GM19351 (cell line): ENCODE results near the gene PDPK1.
"Not testable (repeated sequence)": the region's sequence is repeated elsewhere in the genome, so short reads cannot be mapped to it uniquely, and the experiment has no call there.

Experiments
- ATAC-seq: cut with Tn5 transposase; IDR thresholded peaks from one replicate; pipeline ENCODE4 v1.9.1; 2021; ENCODE audit warnings: mild to moderate bottlenecking, moderate library complexity; ENCODE audit not compliant: unreplicated experiment

The PDPK1 gene

DNA sequence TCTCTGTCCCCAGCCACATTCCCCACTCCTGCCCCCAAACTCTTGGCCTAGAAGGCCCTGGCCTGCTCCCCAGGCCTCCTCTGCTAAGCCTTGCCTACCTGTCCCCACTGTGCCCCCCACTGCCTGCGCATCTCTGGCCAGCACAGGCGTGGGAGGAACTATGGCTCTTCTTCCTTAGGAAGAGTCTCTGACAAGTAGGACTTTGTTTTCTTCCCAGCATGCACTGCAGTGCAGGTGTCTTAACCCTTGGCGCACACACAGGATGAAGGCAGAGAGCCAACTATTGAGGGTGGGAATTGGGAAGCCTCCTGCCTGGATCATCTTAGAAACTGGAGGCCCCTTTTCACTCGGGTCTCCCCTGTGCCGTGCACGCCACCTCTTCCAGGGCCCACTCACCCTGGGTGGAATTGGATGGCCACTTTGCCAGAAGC, 14.0 kb upstream of the PDPK1 start:
- ATAC-seq, result no peak

- no peak for ATAC-seq
Observed at GRCh38 chr16:2524339-2524938, 13.4 kb upstream of the PDPK1 start.

DNA sequence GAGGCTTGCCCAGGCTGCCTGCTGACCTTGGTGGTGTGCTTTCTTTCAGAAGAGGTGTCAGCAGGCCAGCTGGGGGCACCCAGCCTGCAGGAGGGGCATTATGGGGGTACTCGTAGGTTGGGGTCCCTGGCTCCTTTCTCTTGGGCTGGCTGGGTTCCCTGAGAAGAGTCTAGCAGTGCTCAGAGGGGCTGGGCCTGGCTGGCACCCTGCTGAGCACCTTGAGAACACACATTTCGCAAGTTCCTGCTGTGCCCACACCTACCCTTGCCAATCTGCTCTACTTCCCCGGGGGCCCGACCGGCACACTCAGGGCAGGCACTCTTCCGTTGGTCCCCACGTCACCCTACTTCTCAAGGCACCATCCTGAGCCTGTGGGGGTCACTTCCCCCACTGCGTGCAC, 11.7 kb upstream of the PDPK1 start:
- no peak for ATAC-seq

- no peak for ATAC-seq
Observed at GRCh38 chr16:2527071-2527783, 10.6 kb upstream of the PDPK1 start.

DNA sequence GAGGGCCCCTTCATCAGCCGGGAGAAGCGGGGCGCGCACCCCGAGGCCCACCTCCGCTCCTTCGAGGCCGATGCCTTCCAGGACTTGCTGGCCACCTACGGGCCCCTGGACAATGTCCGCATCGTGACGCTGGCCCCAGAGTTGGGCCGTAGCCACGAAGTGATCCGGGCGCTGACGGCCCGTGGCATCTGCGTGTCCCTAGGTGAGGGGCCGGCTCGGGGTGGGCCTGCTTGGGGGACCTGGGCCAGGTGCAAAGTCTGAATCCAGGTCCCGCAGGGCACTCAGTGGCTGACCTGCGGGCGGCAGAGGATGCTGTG, 10.1 kb upstream of the PDPK1 start:
- ATAC-seq, result no peak

- ATAC-seq, result no peak
Observed at GRCh38 chr16:2528161-2529060, 9.4 kb upstream of the PDPK1 start.

DNA sequence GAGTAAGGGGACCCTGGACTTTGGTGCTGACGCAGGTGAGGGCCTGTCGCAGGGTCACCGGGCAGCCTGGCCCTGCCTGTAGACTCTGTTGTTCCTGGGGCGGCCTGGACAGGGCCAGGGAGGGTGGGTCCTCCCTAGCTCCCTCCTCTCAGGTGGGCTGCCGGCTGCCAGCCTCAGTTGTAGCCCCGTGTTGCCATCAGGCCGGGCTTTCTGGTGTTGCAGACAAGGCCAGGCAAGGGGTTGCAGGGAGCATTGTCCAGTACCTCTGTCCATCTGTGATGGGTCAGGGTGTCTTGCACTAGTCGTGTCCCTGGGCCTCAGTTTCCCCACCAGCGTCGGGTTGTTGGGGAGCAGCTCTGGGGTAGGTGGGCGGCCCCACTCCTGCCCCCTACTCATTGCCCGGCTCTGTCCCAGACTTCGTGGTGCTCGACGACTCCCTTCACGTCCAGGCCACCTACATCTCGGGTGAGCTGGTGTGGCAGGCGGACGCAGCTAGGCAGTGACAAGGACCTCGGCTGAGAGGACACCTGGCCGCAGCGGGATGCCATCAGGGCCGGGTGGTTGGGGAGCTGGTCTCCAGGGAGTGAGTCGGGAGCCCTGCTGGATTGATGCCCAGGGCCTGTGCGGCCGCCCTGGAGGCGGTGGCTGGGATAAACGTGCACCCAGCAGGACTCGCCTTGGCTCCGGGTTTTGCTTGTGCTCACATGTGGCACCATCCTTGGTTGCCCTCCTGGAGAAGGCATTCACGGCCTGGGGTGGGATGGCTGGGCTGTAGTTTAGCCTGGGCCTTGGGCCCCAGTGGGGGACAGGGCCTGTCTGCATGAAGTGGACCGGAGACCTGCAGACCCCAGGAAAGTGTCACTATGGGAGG, 8.5 kb upstream of the PDPK1 start:
- ATAC-seq, result no peak

- no peak for ATAC-seq
Observed at GRCh38 chr16:2529961-2530628, 7.7 kb upstream of the PDPK1 start.

DNA sequence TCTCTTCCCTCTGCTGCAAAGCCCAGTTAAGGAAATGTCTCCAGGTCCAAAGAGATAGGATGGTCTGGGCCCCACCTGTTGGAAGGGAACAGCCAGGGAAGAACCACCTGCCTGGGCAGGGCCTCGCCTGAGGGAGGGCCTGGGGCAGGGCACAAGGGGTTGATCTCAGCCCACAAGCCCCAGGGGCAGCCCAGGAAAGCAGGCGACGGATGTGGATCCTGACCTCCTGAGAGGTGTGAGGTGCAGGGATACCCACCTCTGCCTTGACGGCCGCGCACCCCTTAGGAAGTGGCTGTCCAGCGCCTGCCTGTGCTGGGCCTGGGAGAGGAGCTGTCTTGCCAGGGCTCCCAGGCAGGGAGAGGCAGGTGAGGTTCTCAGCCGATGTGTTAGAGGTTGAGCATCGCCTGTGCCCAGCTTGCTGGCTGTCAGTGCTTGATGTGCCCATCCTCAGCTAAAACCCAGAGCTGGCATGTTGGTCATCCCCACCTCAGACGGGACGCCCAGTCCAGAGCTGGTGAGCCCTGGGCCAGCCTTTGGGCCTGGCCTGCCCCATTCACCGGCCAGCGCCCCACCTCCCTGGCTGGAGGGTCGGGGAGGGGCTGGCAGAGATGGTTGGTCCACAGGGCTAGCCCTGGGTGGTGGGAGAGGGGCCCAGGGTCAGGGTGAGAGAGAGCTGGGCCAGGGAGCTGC, 7.0 kb upstream of the PDPK1 start:
- ATAC-seq, result no peak

DNA sequence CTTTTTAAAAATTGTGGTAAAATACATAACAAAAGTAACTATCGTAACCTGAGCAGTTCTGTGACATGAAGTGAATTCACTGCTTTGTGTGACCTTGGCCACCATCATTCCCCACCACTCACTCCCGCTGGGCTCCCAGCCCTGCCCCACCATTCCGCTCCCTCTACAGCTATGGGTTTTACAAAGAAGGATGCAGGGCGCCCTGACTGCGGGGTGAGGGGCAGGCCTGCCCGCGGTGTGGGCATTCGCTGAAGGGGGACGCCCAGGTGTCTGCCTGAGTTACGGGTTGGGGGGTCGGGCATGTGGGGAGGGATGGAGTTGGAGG, 6.5 kb upstream of the PDPK1 start, which contains the start of gene CEMP1:
TSS of gene CEMP1 (minus strand) at position 38 of the 325 bp plus-strand sequence. CDS start 335 bp downstream, outside the sequence.
- ATAC-seq, result no peak

GRCh38 chr16:2531696-2532493, 5.9 kb upstream of the PDPK1 start:
- ATAC-seq, result peak; percentile 88

DNA sequence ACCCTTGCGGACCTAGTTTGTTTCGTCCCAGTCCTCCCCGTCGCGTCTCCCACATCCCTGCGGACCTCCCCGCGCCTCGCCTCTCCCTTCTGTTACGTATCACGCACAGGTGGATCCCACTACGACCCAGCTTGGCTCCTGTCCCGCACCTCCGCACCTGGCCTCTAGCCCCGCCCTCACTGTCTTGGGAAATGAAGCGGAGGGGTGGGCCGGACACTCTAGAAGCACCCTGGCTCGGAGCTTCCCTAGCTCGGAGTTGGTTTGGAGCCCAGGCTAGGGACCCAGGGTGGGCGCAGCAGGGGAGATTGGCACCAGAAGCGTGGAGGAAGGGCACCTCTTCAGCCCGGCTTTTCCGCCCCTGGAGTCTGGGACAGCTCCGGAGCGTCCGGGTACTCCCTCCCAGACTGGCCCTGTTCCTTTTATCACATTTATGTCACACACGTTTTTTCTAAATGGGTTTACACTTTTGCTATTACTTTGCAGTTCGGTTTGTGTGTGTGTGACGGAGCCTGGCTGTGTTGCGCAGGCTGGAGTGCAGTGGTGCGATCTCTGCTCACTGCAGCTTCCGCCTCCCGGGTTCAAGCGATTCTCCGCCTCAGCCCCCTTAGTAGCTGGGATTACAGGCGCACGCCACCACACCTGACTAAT, 5.2 kb upstream of the PDPK1 start:
- ATAC-seq, result no peak

- not testable (repeated sequence) for ATAC-seq
Observed at GRCh38 chr16:2533142-2533755, 4.6 kb upstream of the PDPK1 start.

GRCh38 chr16:2533912-2534311, 3.9 kb upstream of the PDPK1 start:
- ATAC-seq, result no peak

DNA sequence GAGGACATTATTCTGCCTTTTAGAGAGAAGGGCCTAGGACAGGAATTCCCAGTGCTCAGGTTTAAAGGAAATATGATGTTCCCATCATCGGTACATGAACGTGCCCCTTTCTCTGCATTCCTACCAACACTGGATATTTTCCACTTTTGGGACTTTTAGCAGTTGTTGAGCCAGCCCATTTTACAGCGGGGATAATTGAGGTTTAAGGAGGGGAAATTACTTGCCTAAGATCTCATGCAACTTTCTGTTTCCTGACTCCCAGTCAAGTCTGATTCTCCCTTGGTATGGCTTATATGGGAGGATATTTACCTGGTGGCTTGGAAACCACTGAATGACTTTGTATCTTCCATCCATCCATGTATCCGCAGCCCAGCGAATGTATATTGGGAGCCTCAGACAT, 3.5 kb upstream of the PDPK1 start:
- not testable (repeated sequence) for ATAC-seq

DNA sequence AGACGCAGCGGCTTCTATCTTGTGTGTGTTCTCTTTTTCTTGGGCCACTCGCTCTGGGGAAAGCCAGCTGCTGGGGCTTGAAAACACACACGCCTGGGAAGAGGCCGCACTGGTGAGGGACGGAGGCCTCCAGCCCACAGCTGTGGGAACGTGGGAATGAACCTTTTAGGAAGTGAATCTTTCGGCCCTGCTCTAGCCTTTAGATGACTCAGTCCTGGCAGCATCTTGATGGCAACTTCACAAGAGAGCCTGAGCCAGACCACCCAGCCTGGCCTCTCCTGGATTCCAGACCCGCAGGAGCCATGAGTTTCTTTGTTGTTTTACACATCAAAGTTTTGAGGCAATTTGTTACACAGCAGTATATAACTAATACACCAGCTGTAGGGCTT, 2.2 kb upstream of the PDPK1 start:
- ATAC-seq, result no peak

DNA sequence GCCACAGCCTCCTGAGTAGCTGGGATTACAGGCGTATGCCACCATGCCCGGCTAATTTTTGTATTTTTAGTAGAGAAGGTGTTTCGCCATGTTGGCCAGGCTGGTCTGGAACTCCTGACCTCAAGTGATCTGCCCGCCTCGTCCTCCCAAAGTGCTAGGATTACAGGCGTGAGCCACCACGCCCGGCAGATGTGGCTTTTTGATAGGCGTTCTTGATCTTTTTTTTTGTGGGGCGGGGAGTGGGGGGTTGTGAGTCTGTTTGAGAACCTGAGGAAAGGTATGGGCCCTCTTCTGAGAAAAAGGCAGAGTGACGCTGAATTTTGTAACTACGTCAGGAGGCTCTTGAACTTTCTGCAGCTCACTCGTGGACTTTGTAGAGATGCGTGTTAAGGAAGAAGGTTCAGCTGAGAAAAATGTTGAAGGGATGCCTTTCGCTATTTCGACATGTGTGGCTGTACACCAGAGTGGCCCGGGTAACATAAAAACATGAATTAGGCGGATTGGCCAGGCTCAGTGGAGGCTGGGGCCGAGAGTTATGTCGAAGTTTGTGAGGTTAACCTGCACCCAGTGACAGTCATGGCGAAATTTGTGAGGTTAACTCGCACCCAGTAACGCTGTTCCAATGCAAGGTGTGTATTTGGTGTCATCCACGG, 1.5 kb downstream of the PDPK1 start:
- ATAC-seq, result not testable (repeated sequence)
